CD4-positive, alpha-beta memory T cell (primary cell): ENCODE results near the gene HNRNPF. TPM values are rescaled to one million over a fixed set of nuclear protein-coding genes. Genes with fewer than 3 reads are reported as not detected.

Experiments used
- CTCF ChIA-PET: fragments of 350-600 bp; sonication (Branson Sonifier 250); formaldehyde crosslinking; loops from one replicate; lab custom pipeline; 2021; ENCODE audit warnings: inconsistent platforms; ENCODE audit not compliant: partially characterized antibody; lab: Charles Lee
- POLR2A ChIA-PET: fragments of 350-600 bp; sonication (Branson Sonifier 250); formaldehyde crosslinking; loops from one replicate; lab custom pipeline; 2021; ENCODE audit not compliant: partially characterized antibody; lab: Charles Lee
- DNase-seq, 5 donors: peaks; one replicate each; pipeline versions ENCODE4 v3.0.0 to v3.0.0-alpha.2; 2020 to 2022; ENCODE audit warnings: mixed read lengths in 1 of 5
- H3K27ac ChIP-seq: one replicate; pipeline ENCODE4 v1.7.0; 2013; ENCODE audit warnings: low read depth, low read length
- H3K27me3 ChIP-seq: 2 replicates; pipeline ENCODE4 v1.7.0; 2013; ENCODE audit warnings: mild to moderate bottlenecking, low read length, moderate library complexity; ENCODE audit not compliant: insufficient read depth
- H3K36me3 ChIP-seq: 2 replicates; pipeline ENCODE4 v1.7.0; 2013; ENCODE audit warnings: mild to moderate bottlenecking, low read length, moderate library complexity; ENCODE audit not compliant: insufficient read depth
- H3K4me1 ChIP-seq: 2 replicates; pipeline ENCODE4 v1.7.0; 2013; ENCODE audit warnings: mild to moderate bottlenecking, low read length, moderate library complexity; ENCODE audit not compliant: insufficient read depth
- H3K4me3 ChIP-seq, 2 donors: one replicate each; pipeline ENCODE4 v1.7.0; 2013; ENCODE audit warnings: low read length in 2 of 2, mild to moderate bottlenecking in 1 of 2
- H3K9me3 ChIP-seq, 2 donors: one replicate each; pipeline ENCODE4 v1.7.0; 2013; ENCODE audit warnings: low read length in 2 of 2, control low read depth in 1 of 2; ENCODE audit not compliant: control insufficient read depth in 1 of 2
- H3K27ac Mint-ChIP-seq, 7 donors: one replicate each; pipeline ENCODE4 v1.8.0; 2020 to 2021; ENCODE audit warnings: mixed read lengths in 7 of 7, mild to moderate bottlenecking in 6 of 7, inconsistent platforms in 3 of 7, moderate library complexity in 3 of 7
- H3K27me3 Mint-ChIP-seq, 2 donors: one replicate each; pipeline ENCODE4 v1.8.0; 2020 to 2021; ENCODE audit warnings: mixed read lengths in 2 of 2
- H3K36me3 Mint-ChIP-seq, 2 donors: one replicate each; pipeline ENCODE4 v1.8.0; 2020 to 2021; ENCODE audit warnings: mixed read lengths in 2 of 2, inconsistent platforms in 1 of 2, mild to moderate bottlenecking in 1 of 2
- H3K4me1 Mint-ChIP-seq, 4 donors: one replicate each; pipeline ENCODE4 v1.8.0; 2020 to 2021; ENCODE audit warnings: mixed read lengths in 4 of 4, mild to moderate bottlenecking in 1 of 4
- H3K4me3 Mint-ChIP-seq, 8 donors: one replicate each; pipeline ENCODE4 v1.8.0; 2020 to 2021; ENCODE audit warnings: mixed read lengths in 8 of 8, mild to moderate bottlenecking in 7 of 8, moderate library complexity in 6 of 8, inconsistent platforms in 3 of 8
- H3K9me3 Mint-ChIP-seq, 8 donors: one replicate each; pipeline ENCODE4 v1.8.0; 2020 to 2021; ENCODE audit warnings: mixed read lengths in 8 of 8, mild to moderate bottlenecking in 5 of 8, inconsistent platforms in 3 of 8, moderate library complexity in 1 of 8
- intact Hi-C: fragments of 100-400 bp; cut with micrococcal nuclease; formaldehyde crosslinking; loops from one replicate; pipeline ENCODE4 v1.15.1; 2023
- polyA plus RNA-seq, 2 donors: library from polyadenylated mRNA; unstranded; fragments of 300-500 nt; fragmentation: Illumina TruSeq; gene quantifications; one replicate each; pipeline ENCODE4 v1.2.3, GENCODE V29; 2021
- total RNA-seq, 2 experiments: library from RNA; stranded (reverse); gene quantifications; one replicate each; pipeline ENCODE4 v1.2.3, GENCODE V29; 2021

The HNRNPF gene
- total and polyA plus RNA-seq, 4 experiments from 2014 or later: 204 to 296 (median 224) TPM

DNA sequence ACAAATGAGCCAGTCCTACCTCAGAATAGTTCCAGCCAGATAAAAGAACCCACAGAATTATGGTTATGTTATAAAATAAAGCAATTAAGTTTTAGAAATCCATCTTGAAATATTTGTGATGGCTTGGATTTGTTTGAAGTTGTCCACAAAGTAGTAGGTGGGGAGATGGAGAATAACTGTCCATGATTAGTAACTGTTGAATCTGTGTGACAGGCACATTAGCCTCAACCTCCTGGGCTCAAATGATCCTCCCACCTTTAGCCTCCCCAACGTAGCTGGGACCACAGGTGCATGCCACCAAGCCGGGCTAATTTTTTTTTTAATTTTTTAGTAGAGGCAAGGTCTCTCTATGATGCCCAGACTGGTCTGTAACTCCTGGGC lies 10.1 kb downstream of the HNRNPF start:
- intact Hi-C loops: no loop called here
- CTCF ChIA-PET: interaction anchor here (0.9 to 1.3 kb wide), 2 partner anchors 9 to 35 kb away, joined by 3 to 6 read pairs; no protein-coding TSS in a partner anchor
- peaks cover 83% of the 10 kb centered on the region for H3K4me1 ChIP-seq

DNA sequence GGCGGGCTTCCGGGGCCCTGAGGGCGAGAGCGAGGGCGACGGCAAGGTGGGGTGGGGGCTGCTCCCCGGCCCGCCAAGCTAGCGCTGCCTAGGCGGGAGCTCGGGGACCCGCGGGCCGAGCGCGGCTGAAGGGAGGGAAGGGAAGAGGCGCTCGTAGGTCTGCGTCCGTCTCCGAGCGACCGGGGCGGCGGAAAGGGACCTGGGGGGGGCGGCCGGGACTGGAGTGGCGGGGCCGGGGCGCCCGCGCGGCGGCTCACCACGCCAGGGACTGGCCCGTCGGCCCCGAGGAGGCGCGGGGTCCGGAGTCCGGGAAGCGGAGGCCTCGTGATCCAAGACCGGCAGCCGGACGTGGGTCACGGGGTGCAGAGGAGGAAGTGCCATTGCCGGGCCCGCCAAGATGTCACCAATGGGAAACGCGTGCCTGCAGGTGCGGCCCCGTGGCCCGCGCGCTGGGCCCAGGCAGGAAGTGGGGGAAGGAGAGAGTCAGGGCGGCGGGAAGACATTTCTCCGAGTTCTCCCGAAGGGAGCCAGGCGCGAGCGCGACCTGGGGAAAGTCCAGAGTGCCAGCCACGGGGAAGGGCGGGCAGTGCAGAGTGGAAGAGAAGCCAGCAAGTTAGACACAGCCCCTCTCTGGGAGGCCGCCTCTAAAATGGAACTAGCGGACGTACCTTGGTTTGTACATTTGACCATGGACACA lies 11.9 kb downstream of the HNRNPF start:
- ChIA-PET POLR2A (interaction anchor here (0.6 to 13.4 kb wide), 16 partner anchors 12 to 258 kb away, joined by 3 to 250 read pairs (median 7); partner anchors contain the start of genes CSGALNACT2, HNRNPF and ZNF487), CTCF (interaction anchor here (1.4 kb wide), 1 partner anchor 46 kb away, joined by 4 read pairs; no protein-coding TSS in a partner anchor)
- Histone ChIP-seq H3K27me3 (no peaks in the 10 kb centered on the region), H3K27ac (peak overlapping the region; percentile 100), H3K4me3 (peak overlapping the region; percentile 10 to 67), H3K36me3 (peaks cover 24% of the 10 kb centered on the region), H3K9me3 (no peaks in the 10 kb centered on the region), H3K4me1 (peaks cover 81% of the 10 kb centered on the region)
- H3K4me3 Mint-ChIP-seq: peak overlapping the region; percentile 79 to 100 (median 96)
- H3K36me3 Mint-ChIP-seq: peaks cover 33 to 54% of the 10 kb centered on the region in 2 donors
- no peaks in the 10 kb centered on the region for H3K9me3 Mint-ChIP-seq
- peaks cover 62 to 95% (median 73%) of the 10 kb centered on the region in 4 donors for H3K4me1 Mint-ChIP-seq
- H3K27ac Mint-ChIP-seq: peak overlapping the region; percentile 93 to 99 (median 98)
- DNase-seq: peak; percentile 67 to 82 (median 75)
- intact Hi-C loops: loop anchor here (1.0 to 2.0 kb wide), 5 partner anchors 10 to 40 kb away; partner anchors contain the start of gene ZNF487
- no peaks in the 10 kb centered on the region for H3K27me3 Mint-ChIP-seq

More for the DNA sequence above, 10.1 kb downstream of the HNRNPF start:
- Mint-ChIP-seq H3K9me3 (peaks cover 0 to 2% (median 0%) of the 10 kb centered on the region in 8 donors), H3K36me3 (peaks cover 25 to 51% of the 10 kb centered on the region in 2 donors), H3K27ac (peak overlapping the region; percentile 93 to 99 (median 98)), H3K4me3 (peak overlapping the region in 7 of 8 donors; percentile 79 to 100 (median 96)), H3K27me3 (no peaks in the 10 kb centered on the region), H3K4me1 (peaks cover 61 to 96% (median 75%) of the 10 kb centered on the region in 4 donors)
- POLR2A ChIA-PET: interaction anchor here (1.0 to 13.4 kb wide), 4 partner anchors 10 to 38 kb away, joined by 3 to 250 read pairs (median 14); partner anchors contain the start of genes HNRNPF and ZNF487
- Histone ChIP-seq H3K36me3 (peaks cover 7% of the 10 kb centered on the region), H3K27me3 (no peaks in the 10 kb centered on the region), H3K4me3 (peak overlapping the region in 1 of 2 donors; percentile 22), H3K9me3 (no peaks in the 10 kb centered on the region), H3K27ac (peak overlapping the region; percentile 100)
- no peak for DNase-seq

DNA sequence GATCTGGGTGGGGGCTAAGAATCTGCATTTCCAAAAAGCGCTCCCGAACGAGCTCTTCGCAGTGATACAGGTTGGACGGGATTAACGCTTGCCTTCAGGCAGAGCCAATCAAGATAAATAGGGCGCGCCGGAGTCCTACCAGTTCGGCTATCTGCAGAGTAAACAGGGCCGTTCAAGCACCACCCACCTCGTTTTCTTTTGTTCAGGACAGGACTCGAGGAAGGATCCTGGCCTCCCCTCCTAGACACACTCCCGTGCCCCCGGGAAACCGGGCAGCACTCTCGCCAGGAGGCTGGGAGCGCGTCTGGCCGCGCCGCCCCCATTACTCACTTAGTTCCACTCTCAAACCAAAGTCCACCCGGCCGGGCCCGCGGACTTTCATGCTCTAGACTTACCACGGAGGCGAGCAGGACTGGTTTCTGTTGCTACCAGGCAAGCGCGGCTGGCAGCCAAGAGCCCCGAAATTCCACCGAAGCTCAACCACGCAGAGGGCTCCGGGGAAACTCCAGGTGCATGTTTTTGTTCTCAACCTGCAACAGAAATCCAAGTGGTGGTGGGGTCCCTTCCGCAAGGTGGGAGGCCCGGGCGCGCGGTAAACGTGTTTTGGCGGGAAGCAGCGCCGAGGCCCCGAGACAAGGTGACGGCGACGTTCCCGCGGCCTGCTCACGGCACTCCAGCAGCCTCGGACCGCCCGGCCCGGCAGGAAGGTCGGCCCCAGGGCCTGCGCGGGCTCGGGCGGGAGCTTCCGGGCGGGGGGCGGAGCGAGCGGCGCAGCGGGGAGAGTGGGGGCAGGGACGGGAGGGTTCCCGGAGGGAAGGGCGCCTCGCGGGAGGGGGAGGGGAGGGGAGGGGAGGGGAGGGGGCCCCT lies 12.7 kb downstream of the HNRNPF start:
- POLR2A ChIA-PET: interaction anchor here (0.6 to 13.4 kb wide), 18 partner anchors 12 to 258 kb away, joined by 3 to 250 read pairs (median 7); partner anchors contain the start of genes CSGALNACT2, HNRNPF and ZNF487
- intact Hi-C loops: loop anchor here (1.0 to 2.0 kb wide), 4 partner anchors 10 to 41 kb away; partner anchors contain the start of gene ZNF487
- H3K4me1 Mint-ChIP-seq: peaks cover 60 to 94% (median 72%) of the 10 kb centered on the region in 4 donors
- Histone ChIP-seq H3K27me3 (no peaks in the 10 kb centered on the region), H3K4me3 (peak overlapping the region; percentile 63 to 70), H3K4me1 (peaks cover 81% of the 10 kb centered on the region), H3K36me3 (peaks cover 32% of the 10 kb centered on the region), H3K9me3 (no peaks in the 10 kb centered on the region), H3K27ac (peak overlapping the region; percentile 100)
- peak overlapping the region; percentile 88 to 95 (median 93) for H3K4me3 Mint-ChIP-seq
- no peaks in the 10 kb centered on the region for H3K27me3 Mint-ChIP-seq
- peaks cover 38 to 60% of the 10 kb centered on the region in 2 donors for H3K36me3 Mint-ChIP-seq
- no peaks in the 10 kb centered on the region for H3K9me3 Mint-ChIP-seq
- CTCF ChIA-PET: interaction anchor here (0.7 to 1.4 kb wide), 8 partner anchors 11 to 130 kb away, joined by 3 to 7 read pairs (median 4); no protein-coding TSS in a partner anchor
- H3K27ac Mint-ChIP-seq: peak overlapping the region; percentile 93 to 98 (median 95)
- DNase-seq: peak; percentile 65 to 85 (median 70)

DNA sequence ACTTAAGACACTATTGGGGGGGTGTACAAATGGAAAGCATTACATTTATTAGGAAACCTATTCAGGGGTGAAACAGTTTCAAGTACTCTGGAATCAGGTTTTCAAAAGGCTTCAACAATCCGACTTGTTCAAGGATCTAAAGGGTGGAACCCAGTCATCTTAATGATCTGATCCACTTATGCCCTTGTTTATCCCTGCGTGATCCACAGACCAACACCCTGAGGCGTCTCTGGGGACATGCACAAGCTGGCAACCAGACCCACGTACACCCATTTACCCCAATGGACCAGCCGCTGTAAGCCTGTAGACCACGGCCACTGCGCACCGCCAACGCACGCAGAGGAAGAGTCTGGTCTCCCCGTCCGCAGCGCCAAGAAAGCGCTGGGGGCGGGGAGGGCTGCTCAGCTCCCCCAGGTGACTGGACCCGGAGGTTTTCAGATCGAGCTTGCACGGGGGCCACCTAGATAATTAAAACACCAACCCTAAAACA lies 13.4 kb downstream of the HNRNPF start:
- H3K4me3 Mint-ChIP-seq: peak overlapping the region; percentile 88 to 95 (median 93)
- Histone ChIP-seq H3K4me3 (peak overlapping the region; percentile 63 to 70), H3K9me3 (no peaks in the 10 kb centered on the region), H3K27ac (peak overlapping the region; percentile 100), H3K36me3 (peaks cover 38% of the 10 kb centered on the region), H3K4me1 (peaks cover 81% of the 10 kb centered on the region), H3K27me3 (no peaks in the 10 kb centered on the region)
- H3K4me1 Mint-ChIP-seq: peaks cover 58 to 94% (median 71%) of the 10 kb centered on the region in 4 donors
- ChIA-PET CTCF (interaction anchor here (0.7 to 1.4 kb wide), 9 partner anchors 10 to 130 kb away, joined by 3 to 7 read pairs (median 4); no protein-coding TSS in a partner anchor), POLR2A (interaction anchor here (0.8 to 13.4 kb wide), 16 partner anchors 11 to 257 kb away, joined by 3 to 250 read pairs (median 7); partner anchors contain the start of genes CSGALNACT2, HNRNPF and ZNF487)
- H3K9me3 Mint-ChIP-seq: no peaks in the 10 kb centered on the region
- intact Hi-C loops: loop anchor here (1.0 to 2.0 kb wide), 4 partner anchors 9 to 41 kb away; partner anchors contain the start of gene ZNF487
- H3K36me3 Mint-ChIP-seq: peaks cover 38 to 67% of the 10 kb centered on the region in 2 donors
- peak overlapping the region; percentile 93 to 98 (median 95) for H3K27ac Mint-ChIP-seq
- peak in 3 of 5 donors; percentile 38 to 67 (median 54) for DNase-seq
- H3K27me3 Mint-ChIP-seq: no peaks in the 10 kb centered on the region

DNA sequence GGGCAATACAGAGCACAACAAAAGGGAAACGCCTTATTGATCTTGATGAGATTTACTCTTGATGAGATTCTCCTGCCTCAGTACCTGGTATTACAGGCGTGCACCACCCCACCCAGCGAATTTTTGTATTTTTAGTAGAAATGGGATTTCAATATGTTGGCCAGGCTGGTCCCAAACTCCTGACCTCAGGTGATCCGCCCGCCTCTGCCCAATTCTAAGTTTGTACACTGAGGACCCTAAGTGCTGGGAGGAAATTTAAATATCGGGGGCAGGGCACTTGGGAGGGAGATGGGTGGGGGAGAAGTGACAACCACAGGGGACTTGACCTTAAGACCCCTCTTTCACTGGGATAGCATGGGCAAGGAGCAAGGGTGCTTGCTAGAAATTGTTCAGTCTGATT lies 14.1 kb downstream of the HNRNPF start:
- intact Hi-C loops: no loop called here

More for the DNA sequence above, 14.1 kb downstream of the HNRNPF start:
- Mint-ChIP-seq H3K27ac (peak overlapping the region; percentile 93 to 98 (median 95)), H3K4me1 (peaks cover 61 to 94% (median 72%) of the 10 kb centered on the region in 4 donors), H3K4me3 (peak overlapping the region; percentile 88 to 95 (median 93)), H3K27me3 (no peaks in the 10 kb centered on the region), H3K36me3 (peaks cover 43 to 72% of the 10 kb centered on the region in 2 donors), H3K9me3 (no peaks in the 10 kb centered on the region)
- Histone ChIP-seq H3K27me3 (no peaks in the 10 kb centered on the region), H3K9me3 (no peaks in the 10 kb centered on the region), H3K4me3 (peak overlapping the region; percentile 63 to 70), H3K27ac (peak overlapping the region; percentile 100), H3K4me1 (peaks cover 81% of the 10 kb centered on the region), H3K36me3 (peaks cover 46% of the 10 kb centered on the region)
- POLR2A ChIA-PET: interaction anchor here (1.2 to 13.4 kb wide), 5 partner anchors 14 to 256 kb away, joined by 4 to 250 read pairs (median 13); partner anchors contain the start of genes CSGALNACT2 and HNRNPF
- no peak for DNase-seq
- CTCF ChIA-PET: interaction anchor here (0.6 to 1.1 kb wide), 2 partner anchors 35 to 129 kb away, joined by 3 read pairs; no protein-coding TSS in a partner anchor
